Gastrocnemius medialis (tissue), 4 donors: ENCODE measurements around the gene SLX9. TPM values are rescaled to one million over a fixed set of nuclear protein-coding genes. Genes with fewer than 3 reads are reported as not detected.

ENCODE experiments used
- ATAC-seq, 2 donors: fragments of 150-250 bp; one replicate each; pipeline ENCODE4 v1.9.1; 2016
- DNase-seq, 2 donors: peaks; one replicate each; pipeline ENCODE4 v3.0.0-alpha.2; 2019
- H3K27ac ChIP-seq, 4 donors: fragments of 200-600 bp; sonication (generic); 1 replicate in 1 of 4; 2 replicates in 3 of 4; pipeline ENCODE4 v1.5.1; 2016 to 2018; ENCODE audit warnings: mild to moderate bottlenecking in 2 of 4, moderate library complexity in 1 of 4
- H3K27me3 ChIP-seq, 3 donors: fragments of 200-600 bp; sonication (generic) in 2 of 3; 1 replicate in 1 of 3; 2 replicates in 2 of 3; pipeline versions ENCODE4 v1.5.1 to v1.6.0; 2016 to 2019; ENCODE audit warnings: mild to moderate bottlenecking in 1 of 3, moderate library complexity in 1 of 3
- H3K36me3 ChIP-seq, 2 donors: fragments of 200-600 bp; sonication (generic) in 1 of 2; one replicate each; pipeline ENCODE4 v1.5.1; 2017 to 2018
- H3K4me1 ChIP-seq, 2 donors: fragments of 200-600 bp; sonication (generic) in 1 of 2; one replicate each; pipeline ENCODE4 v1.5.1; 2016 to 2017; ENCODE audit warnings: mild to moderate bottlenecking in 2 of 2
- H3K4me3 ChIP-seq, 4 donors: fragments of 200-600 bp; sonication (generic) in 3 of 4; 1 replicate in 1 of 4; 2 replicates in 3 of 4; pipeline ENCODE4 v1.5.1; 2016 to 2019; ENCODE audit warnings: mild to moderate bottlenecking in 2 of 4
- H3K9me3 ChIP-seq, 3 donors: fragments of 200-600 bp; sonication (generic) in 2 of 3; 1 replicate in 1 of 3; 2 replicates in 2 of 3; pipeline ENCODE4 v1.5.1; 2016 to 2019
- POLR2A ChIP-seq, 2 donors: fragments of 450-650 bp; IDR thresholded peaks; one replicate each; pipeline ENCODE4 v1.6.1; 2017; ENCODE audit warnings: antibody characterized with exemption in 2 of 2, mild to moderate bottlenecking in 2 of 2, moderate library complexity in 2 of 2
- in situ Hi-C, 4 donors: fragments of 200-750 bp; cut with MboI; loops; one replicate each; pipeline versions ENCODE4 v1.15.0 to v1.8.0; 2017; ENCODE audit warnings: low sequenced_read_pairs in 4 of 4
- intact Hi-C: fragments of 100-400 bp; cut with DNase I; formaldehyde crosslinking; loops from one replicate; pipeline ENCODE4 v1.15.1; 2023; ENCODE audit warnings: low total_unique reads
- total RNA-seq, 4 donors: library from RNA; depleted of rRNA; stranded (reverse); fragments of >200 nt; gene quantifications; one replicate each; pipeline versions ENCODE4 v1.1.0 to v1.2.3, GENCODE V29; 2016
- TF ChIP-seq, protein P1 (sequence below), 5 experiments: fragments of 450-650 bp in 3 of 5; fragments of 200-600 bp in 2 of 5; sonication (generic) in 2 of 5; IDR thresholded peaks in 4 of 5; conservative IDR thresholded peaks in 1 of 5; 1 replicate in 4 of 5; 2 replicates in 1 of 5; pipeline ENCODE4 v1.5.1; 2016 to 2019; ENCODE audit warnings: antibody characterized with exemption in 5 of 5, mild to moderate bottlenecking in 3 of 5, moderate library complexity in 3 of 5

SLX9 gene
- total RNA-seq, 4 donors from 2014 or later: 23.7 to 37.6 (median 25.8) TPM

- TF ChIP-seq, protein P1, sequence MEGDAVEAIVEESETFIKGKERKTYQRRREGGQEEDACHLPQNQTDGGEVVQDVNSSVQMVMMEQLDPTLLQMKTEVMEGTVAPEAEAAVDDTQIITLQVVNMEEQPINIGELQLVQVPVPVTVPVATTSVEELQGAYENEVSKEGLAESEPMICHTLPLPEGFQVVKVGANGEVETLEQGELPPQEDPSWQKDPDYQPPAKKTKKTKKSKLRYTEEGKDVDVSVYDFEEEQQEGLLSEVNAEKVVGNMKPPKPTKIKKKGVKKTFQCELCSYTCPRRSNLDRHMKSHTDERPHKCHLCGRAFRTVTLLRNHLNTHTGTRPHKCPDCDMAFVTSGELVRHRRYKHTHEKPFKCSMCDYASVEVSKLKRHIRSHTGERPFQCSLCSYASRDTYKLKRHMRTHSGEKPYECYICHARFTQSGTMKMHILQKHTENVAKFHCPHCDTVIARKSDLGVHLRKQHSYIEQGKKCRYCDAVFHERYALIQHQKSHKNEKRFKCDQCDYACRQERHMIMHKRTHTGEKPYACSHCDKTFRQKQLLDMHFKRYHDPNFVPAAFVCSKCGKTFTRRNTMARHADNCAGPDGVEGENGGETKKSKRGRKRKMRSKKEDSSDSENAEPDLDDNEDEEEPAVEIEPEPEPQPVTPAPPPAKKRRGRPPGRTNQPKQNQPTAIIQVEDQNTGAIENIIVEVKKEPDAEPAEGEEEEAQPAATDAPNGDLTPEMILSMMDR (IDR thresholded peaks at IDR 0.05 in 4 of 5, conservative IDR thresholded peaks at IDR 0.05 in 1 of 5): no peak
- no peak for TF ChIP-seq POLR2A (IDR thresholded peaks at IDR 0.05)
- Histone ChIP-seq H3K9me3 (no peaks in the 10 kb centered on the region), H3K27me3 (no peaks in the 10 kb centered on the region), H3K4me1 (peaks cover 0 to 11% of the 10 kb centered on the region in 2 donors), H3K27ac (peak overlapping the region in 2 of 4 donors; percentile 10 to 11), H3K4me3 (no peak overlapping the region), H3K36me3 (no peaks in the 10 kb centered on the region)
- intact Hi-C loops (no loop called here), in situ Hi-C loops (no loop called here)
- DNase-seq: peak in 1 of 2 donors; percentile 12
- peak in 1 of 2 donors; percentile 25 for ATAC-seq
Measured at GRCh38 chr21:45012662-45013259, 72.9 kb downstream of the SLX9 start.

- Histone ChIP-seq H3K36me3 (no peaks in the 10 kb centered on the region), H3K4me3 (no peak overlapping the region), H3K27me3 (no peaks in the 10 kb centered on the region), H3K9me3 (no peaks in the 10 kb centered on the region), H3K27ac (no peak overlapping the region), H3K4me1 (peaks cover 0 to 11% of the 10 kb centered on the region in 2 donors)
- in situ Hi-C loops: no loop called here
- TF ChIP-seq POLR2A (IDR thresholded peaks at IDR 0.05): no peak
- TF ChIP-seq, protein P1 (IDR thresholded peaks at IDR 0.05 in 4 of 5, conservative IDR thresholded peaks at IDR 0.05 in 1 of 5): no peak
- DNase-seq (no peak), ATAC-seq (no peak)
- intact Hi-C loops: no loop called here
Measured at GRCh38 chr21:45013260-45013841, 73.5 kb downstream of the SLX9 start.

GRCh38 chr21:45014747-45015468 lies 75.1 kb downstream of the SLX9 start:
- DNase-seq (no peak), ATAC-seq (no peak)
- TF ChIP-seq, protein P1 (IDR thresholded peaks at IDR 0.05 in 4 of 5, conservative IDR thresholded peaks at IDR 0.05 in 1 of 5): no peak
- TF ChIP-seq POLR2A (IDR thresholded peaks at IDR 0.05): no peak
- no peaks in the 10 kb centered on the region for H3K9me3 ChIP-seq
- H3K4me1 ChIP-seq: peaks cover 0 to 11% of the 10 kb centered on the region in 2 donors
- in situ Hi-C loops (no loop called here), intact Hi-C loops (no loop called here)
- no peaks in the 10 kb centered on the region for H3K27me3 ChIP-seq
- no peak overlapping the region for H3K27ac ChIP-seq
- H3K4me3 ChIP-seq: no peak overlapping the region
- no peaks in the 10 kb centered on the region for H3K36me3 ChIP-seq

DNA sequence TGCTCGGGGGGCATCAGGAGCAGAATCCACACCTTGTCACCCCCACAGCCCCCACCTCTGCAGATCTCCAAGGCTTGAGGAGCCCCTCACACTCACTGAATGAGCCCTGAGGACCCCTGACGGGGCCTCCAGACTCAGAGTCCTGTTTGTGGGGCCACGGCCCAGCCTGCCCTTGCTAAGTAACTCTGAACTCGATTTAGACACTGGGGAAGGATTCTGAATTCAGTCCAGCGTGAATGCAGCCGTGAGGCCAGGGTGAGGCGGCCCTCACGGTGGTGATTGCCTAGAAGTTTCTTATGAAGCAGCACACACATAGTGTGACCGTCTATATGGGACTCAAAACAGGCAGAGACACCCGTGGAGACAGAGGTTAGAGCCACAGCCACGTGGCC lies 75.6 kb downstream of the SLX9 start:
- Histone ChIP-seq H3K36me3 (no peaks in the 10 kb centered on the region), H3K4me3 (no peak overlapping the region), H3K27ac (no peak overlapping the region), H3K9me3 (no peaks in the 10 kb centered on the region), H3K27me3 (no peaks in the 10 kb centered on the region), H3K4me1 (peaks cover 3 to 11% of the 10 kb centered on the region in 2 donors)
- in situ Hi-C loops (no loop called here), intact Hi-C loops (no loop called here)
- TF ChIP-seq POLR2A (IDR thresholded peaks at IDR 0.05): no peak
- TF ChIP-seq, protein P1 (IDR thresholded peaks at IDR 0.05 in 4 of 5, conservative IDR thresholded peaks at IDR 0.05 in 1 of 5): no peak
- ATAC-seq (no peak), DNase-seq (peak in 1 of 2 donors; percentile 10)
